HG03159 (cell line): ENCODE results near the gene SEMA6C.
"Not testable (repeated sequence)": the region's sequence is repeated elsewhere in the genome, so short reads cannot be mapped to it uniquely, and the experiment has no call there.

Experiments
- ATAC-seq: cut with Tn5 transposase; IDR thresholded peaks from one replicate; pipeline ENCODE4 v1.9.1; 2021; ENCODE audit warnings: mild to moderate bottlenecking, moderate library complexity; ENCODE audit not compliant: unreplicated experiment

The SEMA6C gene

DNA sequence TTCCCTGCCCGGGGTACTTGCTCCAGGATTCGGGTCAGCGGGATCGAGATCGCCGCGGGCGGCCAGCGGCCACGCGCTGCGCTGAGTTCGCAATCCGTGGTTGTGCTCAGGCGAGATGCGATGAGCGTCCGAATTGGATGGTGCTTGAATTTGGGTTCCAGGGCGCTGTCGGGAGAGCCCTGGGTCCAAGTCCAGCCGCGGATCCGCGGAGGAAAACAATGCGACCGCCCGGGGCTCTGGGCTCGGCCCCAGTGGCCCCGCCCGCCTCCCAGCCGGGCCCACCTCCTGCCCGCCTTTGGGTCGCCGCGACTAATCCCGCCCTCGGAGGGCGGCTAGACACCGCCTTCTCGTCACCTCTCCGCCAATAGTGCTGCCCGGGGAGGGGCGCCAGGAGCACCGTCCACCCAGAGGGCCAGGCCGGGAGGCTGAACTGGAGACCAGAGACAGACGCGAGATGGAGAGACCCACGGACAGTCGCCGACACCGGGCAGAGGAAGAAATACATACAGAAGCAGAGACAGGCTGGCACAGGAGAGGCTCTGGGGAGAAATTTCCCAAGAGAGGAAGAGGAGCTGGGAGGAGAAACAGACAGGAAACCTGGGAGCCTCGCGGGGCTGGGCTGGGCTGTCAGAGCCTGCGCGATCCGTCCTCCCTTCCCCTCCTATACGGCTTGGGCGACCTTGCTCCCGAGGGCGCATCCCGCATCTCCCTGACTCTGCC, at the start of gene SEMA6C:
SEMA6C (minus strand) TSS at position 220 of the 720 bp plus-strand sequence. CDS start 4,010 bp downstream, outside the sequence.
- ATAC-seq, result peak; percentile 98

GRCh38 chr1:151194894-151195594, 48.6 kb upstream of the SEMA6C start:
- not testable (repeated sequence) for ATAC-seq

DNA sequence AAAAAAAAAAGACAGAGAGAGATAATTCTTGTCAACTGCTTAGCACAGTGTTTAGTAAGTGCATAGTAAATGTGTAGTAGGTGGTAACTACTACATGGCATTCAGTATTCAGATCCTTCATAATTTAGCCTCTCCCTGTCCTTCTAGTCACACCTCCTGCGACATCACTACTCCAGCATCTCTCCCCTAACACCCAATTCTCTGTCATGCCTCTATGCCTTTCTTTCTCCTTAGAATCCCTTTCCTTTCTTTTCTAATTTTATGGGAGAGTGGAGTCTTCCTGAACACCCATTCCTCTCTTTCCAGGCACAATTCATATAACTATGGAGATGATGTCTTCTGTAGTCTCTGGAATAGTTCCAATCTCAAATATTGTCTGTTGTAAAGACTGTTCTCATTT, 47.4 kb upstream of the SEMA6C start:
- ATAC-seq, result no peak

DNA sequence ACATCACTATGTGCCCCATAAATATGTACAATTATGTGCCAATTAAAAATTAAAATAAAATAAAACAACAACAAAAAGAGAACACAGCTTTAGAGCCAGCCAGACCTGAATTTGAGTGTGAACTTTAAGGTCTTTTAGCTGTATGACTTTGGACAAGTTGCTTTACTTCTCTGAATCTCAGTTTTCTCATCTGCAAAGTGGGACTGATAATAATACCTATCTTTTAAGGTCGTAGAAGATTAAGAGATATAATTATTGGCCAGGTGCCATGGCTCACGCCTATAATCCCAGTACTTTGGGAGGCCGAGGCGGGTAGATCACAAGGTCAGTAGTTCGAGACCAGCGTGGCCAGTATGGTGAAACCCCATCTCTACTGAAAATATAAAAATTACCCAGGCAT, 46.9 kb upstream of the SEMA6C start:
- ATAC-seq, result no peak

- no peak for ATAC-seq
Observed at GRCh38 chr1:151192047-151192446, 45.6 kb upstream of the SEMA6C start.

- ATAC-seq, result peak; percentile 90
Observed at GRCh38 chr1:151189637-151190445, 43.4 kb upstream of the SEMA6C start, which contains the start of gene VPS72. Gene VPS72, minus strand, starts transcription at chr1:151190197. Its CDS starts 76 bp downstream, at chr1:151190121.

- not testable (repeated sequence) for ATAC-seq
Observed at GRCh38 chr1:151188667-151189066, 42.2 kb upstream of the SEMA6C start.

DNA sequence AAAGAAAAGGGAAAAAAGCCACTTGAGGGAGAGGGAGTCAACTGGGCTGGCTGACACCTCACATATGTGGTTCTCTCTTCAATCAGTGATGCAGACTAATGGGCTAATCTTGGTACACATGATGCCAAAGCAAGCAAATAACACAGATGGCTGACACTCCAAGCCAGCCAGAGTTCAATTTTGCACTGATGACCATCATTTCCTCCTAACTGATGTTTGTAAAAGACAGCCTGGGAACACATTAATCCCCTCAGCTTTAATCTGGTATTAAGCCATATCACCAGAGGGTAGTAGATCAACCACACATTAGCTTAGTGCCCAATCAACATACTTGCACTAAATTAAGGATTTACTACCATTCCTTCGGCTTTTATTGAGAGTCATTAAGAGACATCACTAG, 40.8 kb upstream of the SEMA6C start:
- ATAC-seq, result no peak

DNA sequence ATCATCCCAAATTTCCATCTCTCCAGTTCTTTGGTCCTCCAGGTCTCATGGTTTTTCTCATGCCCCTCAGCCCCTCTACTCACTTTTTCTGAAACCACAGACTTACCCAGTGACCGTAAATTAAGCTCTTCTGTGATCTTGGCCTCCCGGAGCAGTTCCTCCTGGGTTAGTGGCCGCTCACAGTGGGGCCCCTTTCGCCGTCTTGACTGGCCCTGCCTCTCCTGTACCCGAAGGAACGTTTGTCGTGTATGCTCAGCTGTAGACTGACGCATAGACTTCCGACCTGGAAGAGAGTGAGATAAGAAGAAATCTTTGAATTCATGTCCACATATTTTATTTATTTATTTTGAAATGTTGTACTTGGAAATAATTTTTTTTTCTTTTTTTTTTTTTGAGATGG, 37.8 kb upstream of the SEMA6C start:
- no peak for ATAC-seq

DNA sequence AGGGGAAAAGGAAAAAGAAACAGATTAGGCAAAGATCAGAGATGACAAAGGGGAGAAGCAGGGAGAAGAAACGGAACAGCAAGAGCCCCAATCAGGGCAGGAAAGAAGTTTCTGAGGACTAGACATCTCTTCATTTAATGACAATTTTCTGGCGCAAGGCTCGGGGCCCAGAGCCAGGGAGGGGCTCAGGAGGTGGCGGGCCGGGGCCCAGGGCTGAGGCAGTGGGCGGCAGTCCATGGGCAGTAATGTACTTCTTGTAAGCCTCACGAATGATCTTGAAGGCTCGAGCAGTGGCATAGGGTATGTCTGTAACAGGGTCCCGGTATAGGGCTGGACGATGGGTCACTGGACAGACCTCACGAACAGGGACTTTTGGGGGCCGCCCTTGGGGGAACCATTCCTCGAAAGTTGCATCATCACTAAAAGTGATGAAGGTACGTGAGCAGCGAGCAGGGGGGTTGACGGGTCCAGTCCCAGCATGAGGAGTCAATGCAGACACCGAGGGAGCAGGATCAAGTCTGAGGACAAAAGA, 30.1 kb upstream of the SEMA6C start:
- no peak for ATAC-seq

DNA sequence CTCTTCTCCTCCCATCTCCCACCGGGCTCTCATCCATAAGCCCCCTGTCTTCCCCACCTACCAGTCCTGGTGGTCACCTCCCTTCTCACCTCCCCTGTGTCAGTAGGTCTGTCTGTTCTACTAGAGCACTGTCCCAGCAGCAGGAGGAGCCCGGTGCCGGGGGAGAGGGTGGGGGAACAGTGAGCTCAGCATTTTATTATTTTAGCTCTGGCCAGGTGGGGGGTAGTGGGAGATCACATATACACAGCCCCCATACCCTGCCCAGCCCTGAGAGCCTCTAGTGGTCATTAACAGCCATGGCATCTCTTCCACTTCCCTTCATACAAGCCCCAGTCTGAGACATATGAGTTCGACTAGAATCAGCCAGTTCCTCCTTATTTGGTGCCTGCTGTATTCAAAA, 29.4 kb upstream of the SEMA6C start, which contains the start of gene TMOD4:
TMOD4 (minus strand) TSS at position 119 of the 400 bp plus-strand sequence. CDS start 1,106 bp downstream, outside the sequence.
- no peak for ATAC-seq

GRCh38 chr1:151175041-151175741, 28.8 kb upstream of the SEMA6C start:
- ATAC-seq, result no peak

- ATAC-seq, result no peak
Observed at GRCh38 chr1:151171190-151171589, 24.8 kb upstream of the SEMA6C start.

GRCh38 chr1:151167116-151167515, 20.7 kb upstream of the SEMA6C start:
- no peak for ATAC-seq

DNA sequence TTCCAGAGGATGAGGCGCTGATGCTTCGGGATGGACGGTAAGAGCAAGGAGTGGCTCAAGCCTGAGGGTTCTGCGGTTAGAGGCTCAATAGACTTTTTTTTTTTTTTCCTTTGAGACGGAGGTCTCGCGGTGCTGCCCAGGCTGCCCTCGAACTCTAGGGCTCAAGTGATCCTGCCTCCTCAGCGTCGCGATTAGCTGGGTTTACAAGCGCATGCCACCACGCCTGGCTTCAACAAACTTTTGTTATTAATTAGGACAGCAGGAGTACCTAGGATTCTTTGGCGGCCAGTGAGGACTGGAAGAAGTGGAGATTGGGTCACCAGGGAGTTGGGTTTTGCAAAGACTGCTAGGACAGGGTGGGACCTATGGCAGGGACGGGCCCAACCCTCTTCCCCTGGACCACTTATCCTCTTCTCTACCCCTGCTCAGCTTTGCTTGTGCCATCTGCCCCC, 20.1 kb upstream of the SEMA6C start:
- ATAC-seq, result no peak

DNA sequence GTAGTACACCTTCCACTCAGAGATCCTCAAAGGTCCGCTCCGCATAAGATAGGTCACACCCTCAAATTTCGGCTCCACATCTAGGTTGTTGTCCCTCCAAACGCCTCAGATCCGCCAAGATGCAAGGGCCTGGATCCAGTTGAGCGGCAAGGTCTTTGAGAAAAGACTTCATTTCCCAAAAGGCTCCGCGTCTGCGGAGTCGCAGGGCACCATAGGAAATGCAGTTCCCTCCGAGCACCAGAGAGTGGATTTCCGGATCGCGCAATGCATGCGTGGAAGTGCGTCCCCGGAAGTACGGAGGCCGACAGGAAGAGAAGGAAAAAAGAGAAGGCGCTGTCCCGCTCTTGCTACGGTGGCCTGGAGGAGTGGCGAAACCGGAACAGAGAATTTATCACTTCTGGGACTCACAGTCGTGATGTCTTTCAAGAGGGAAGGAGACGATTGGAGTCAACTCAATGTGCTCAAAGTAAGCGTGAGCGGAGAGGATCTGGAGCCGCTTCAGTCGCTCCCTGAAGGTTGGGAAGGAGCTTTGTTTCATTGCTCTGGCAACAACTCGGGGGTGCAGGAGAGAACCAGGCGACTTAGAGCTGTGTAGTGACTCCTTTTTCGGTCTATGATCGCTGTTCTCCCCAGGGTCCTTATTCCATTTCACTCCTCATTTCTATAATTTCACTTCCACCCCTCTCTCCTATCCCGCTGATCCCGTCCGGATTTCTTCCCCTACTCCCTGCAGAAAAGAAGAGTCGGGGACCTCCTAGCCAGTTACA, 19.5 kb upstream of the SEMA6C start, which contains the start of the genes LYSMD1 and SCNM1:
LYSMD1 (minus strand) TSS at position 165 of the 767 bp plus-strand sequence. CDS start 644 bp downstream, outside the sequence.
SCNM1 (plus strand) TSS at position 407 of the 767 bp plus-strand sequence; CDS start at position 416, 9 bp downstream.
- peak; percentile 86 for ATAC-seq

GRCh38 chr1:151165281-151165737, 18.9 kb upstream of the SEMA6C start:
- ATAC-seq, result peak; percentile 12

DNA sequence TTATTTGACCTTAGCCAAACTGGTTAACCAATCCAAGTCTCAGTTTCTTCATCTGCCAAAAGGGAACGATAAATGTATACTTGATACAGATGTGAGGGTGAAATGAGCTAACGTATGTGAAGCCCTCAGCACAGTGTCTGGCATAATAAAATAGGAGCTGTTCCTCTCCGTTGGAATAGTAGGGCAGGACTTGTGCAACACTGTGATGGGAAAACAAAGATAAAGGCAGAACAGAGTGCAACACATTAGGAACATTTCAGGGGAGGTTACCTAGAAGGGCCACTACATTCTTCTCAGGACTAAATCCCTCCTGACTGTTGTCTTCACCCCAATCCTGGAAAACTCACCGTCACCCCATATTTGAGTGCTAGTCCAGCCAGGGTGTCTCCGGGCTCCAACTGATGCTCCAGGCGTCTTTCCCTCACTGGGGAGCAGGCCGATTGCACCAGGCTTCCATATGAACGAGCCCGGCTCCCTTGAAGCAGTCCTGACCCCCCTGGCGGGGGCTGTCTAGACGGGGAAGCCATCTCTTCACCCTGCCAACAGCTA, 18.4 kb upstream of the SEMA6C start:
- ATAC-seq, result no peak

DNA sequence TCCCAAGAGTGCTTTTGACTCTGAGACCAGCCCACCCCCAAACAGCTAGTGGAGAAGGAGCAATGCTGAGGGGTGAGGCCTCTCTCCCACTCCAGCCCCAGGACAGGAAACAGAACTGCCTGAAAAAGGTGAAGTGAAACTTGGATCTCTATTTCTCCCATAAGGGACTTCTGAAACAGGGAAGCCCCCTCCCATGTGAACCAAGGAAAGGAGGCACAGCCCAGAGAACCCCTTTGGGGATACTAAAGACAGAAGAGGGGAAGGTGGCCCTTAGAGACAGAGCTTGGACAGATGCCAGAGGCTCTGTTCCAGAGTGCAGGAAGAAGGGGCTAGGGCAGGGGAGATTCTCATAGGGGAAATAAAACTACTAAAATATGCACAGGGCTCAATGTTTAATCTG, 12.9 kb upstream of the SEMA6C start:
- ATAC-seq, result no peak
